ENCODE data around the gene RCE1.

The RCE1 gene

GRCh38 chr11:66860449-66860831 is 17.2 kb downstream of the RCE1 start:
- TF ChIP-seq CTCF (IDR thresholded peaks at IDR 0.05), result no peak

GRCh38 chr11:66861038-66861773 is 18.0 kb downstream of the RCE1 start:
- no peak for TF ChIP-seq CTCF (IDR thresholded peaks at IDR 0.05)

- TF ChIP-seq CTCF (IDR thresholded peaks at IDR 0.05), result no peak
Measured at GRCh38 chr11:66861774-66862558, 18.7 kb downstream of the RCE1 start.

GRCh38 chr11:66862559-66863037 is 19.4 kb downstream of the RCE1 start:
- no peak for TF ChIP-seq CTCF (IDR thresholded peaks at IDR 0.05)

- TF ChIP-seq CTCF (IDR thresholded peaks at IDR 0.05), result no peak
Measured at GRCh38 chr11:66863428-66864125, 20.3 kb downstream of the RCE1 start.

GRCh38 chr11:66864172-66864901 is 21.1 kb downstream of the RCE1 start:
- TF ChIP-seq CTCF (IDR thresholded peaks at IDR 0.05), result no peak
